ENCODE results near the gene CLEC16A. TPM values are rescaled to one million over a fixed set of nuclear protein-coding genes. Genes with fewer than 3 reads are reported as not detected.

Gene CLEC16A
- total and polyA plus RNA-seq, 2 donors = 10.9 to 19.9 TPM

DNA sequence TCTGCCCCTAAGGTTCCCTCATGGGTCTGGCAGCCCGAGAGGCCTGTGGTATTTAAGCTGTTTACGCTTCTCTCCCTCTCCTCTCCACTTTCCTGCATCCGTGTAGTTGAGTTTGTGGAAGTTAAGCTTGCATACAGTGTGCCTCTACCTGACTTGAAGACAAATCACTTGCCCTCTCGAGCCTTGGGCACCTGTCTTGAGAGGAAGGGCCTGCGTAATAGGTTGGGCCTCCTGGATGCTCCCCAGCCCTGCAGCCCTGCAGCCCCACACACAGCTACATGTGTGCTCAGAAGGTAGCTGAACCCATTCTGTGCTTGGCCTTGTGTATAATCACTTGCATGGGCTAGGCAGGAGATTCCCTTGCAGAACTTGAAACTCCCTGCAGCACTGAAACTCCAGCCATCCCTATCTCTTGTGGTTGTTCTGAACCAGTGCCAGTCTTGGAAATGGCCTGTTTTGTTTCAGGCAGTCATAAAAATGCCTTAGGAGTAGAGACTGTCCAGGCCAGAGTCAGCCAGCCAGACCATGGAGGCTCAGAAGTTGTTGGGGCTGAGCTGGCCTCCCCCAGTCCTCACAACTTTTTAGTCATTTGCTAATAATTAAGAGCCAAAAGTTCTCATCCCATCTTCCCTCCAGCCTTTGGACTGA lies 134.6 kb downstream of the CLEC16A start:
- Histone ChIP-seq H3K27ac (ENCODE audit: low read depth) (no peak overlapping the region), H3K4me1 (ENCODE audit: insufficient read depth) (no peaks in the 10 kb centered on the region), H3K36me3 (ENCODE audit: insufficient read depth) (no peaks in the 10 kb centered on the region), H3K4me3 (ENCODE audit: low read depth, low read length) (no peak overlapping the region)
- DNase-seq (ENCODE audit: extremely low spot score) = peak; percentile 84
- 37% methylated on average over 5 of the region's 5 CpGs for WGBS

DNA sequence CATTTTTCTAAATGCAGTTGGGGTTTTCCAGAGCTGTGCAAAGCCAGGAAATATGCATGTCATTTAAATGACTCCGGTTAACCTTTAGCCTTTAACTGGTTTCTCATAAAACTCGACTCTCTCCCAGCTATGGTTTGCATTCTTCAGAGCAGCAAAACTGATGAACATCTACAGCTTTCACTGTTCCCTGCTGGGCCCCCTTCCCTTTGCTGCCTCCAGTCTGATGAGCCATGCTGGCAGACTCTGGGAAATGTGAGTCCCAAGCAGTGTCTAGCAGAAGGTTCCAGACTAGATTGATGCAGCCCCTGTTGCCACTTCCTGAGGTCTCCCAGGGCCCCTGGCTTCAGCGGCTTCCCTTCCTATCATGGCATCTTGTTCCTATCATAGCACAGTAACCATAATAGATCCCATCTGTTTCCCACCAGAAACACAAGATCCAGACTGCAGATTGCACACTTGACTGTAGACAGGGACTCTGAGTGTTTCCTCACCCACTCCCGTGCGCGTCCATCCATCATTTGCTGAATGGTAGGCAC lies 135.4 kb downstream of the CLEC16A start:
- Histone ChIP-seq H3K36me3 (ENCODE audit: insufficient read depth) (no peaks in the 10 kb centered on the region), H3K4me1 (ENCODE audit: insufficient read depth) (no peaks in the 10 kb centered on the region), H3K27ac (ENCODE audit: low read depth) (no peak overlapping the region), H3K4me3 (ENCODE audit: low read depth, low read length) (no peak overlapping the region)
- DNase-seq (ENCODE audit: extremely low spot score) = no peak
- 26% methylated on average over 6 of the region's 6 CpGs for WGBS

DNA sequence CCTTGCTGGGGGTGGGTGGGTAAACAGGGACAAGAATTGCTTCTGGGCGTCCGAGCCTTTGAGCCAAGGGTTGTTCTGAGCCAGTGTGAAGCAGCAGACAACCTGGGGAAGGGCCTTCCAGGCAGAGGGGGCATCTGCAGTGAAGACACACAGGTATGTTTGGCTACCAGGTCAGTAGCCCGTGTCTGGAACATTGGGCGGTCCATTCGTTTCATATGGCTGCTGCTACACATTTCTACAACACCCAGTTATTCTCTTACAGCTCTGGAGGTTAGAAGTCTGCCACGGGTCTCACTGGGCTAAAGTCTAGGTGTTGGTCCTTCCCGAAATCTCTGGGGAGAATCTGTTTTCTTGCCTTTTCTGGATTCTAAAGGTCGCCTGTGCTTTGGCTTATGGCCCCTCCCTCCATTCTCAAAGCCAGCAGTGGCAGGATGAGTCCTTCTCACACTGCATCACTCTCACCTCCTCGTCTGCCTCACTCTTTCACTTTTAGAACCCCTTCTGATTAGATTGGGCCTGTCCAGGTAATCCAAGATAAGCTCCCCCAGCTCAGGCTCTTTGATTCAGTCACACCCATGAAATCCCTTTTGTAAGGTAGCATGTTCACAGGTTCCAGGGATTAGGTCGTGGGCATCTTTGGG lies 136.1 kb downstream of the CLEC16A start:
- Histone ChIP-seq H3K27ac (ENCODE audit: low read depth) (no peak overlapping the region), H3K4me1 (ENCODE audit: insufficient read depth) (no peaks in the 10 kb centered on the region), H3K36me3 (ENCODE audit: insufficient read depth) (no peaks in the 10 kb centered on the region), H3K4me3 (ENCODE audit: low read depth, low read length) (no peak overlapping the region)
- 80% methylated on average over 10 of the region's 10 CpGs for WGBS
- no peak for DNase-seq (ENCODE audit: extremely low spot score)

DNA sequence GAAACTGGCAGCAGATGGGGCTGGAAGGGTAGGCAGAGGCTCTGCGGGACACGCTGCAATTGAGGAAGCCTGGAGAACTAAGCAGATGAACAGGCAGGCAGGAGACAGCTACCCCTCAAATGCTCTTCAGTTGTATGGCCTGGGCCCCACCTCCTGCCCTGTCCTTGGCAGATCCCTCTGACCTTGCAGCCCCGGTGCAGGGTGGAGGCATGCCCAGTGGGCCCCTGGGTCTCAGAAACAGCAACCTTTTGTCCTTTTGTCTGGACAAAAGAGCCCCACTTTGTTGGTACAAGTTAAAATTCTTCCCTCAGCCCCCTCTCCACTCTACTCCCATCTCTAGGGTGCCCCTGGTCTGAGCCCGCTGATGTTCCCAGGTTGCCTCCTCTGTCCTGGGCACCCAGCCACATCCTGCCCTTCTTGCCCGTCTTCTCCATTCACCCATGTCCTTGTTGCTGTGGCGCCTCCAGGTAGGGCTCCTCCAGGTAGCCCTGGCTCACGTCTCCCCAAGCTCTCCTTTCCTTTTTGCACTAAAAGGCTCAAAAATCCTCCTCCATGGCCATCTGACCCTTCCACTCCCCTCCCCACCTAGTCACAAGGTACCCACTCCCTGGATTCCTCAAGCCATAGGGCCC lies 136.8 kb downstream of the CLEC16A start:
- H3K36me3 ChIP-seq (ENCODE audit: insufficient read depth) = no peaks in the 10 kb centered on the region
- no peaks in the 10 kb centered on the region for H3K4me1 ChIP-seq (ENCODE audit: insufficient read depth)
- WGBS = 92% methylated on average over 7 of the region's 7 CpGs
- no peak overlapping the region for H3K27ac ChIP-seq (ENCODE audit: low read depth)
- no peak for DNase-seq (ENCODE audit: extremely low spot score)
- H3K4me3 ChIP-seq (ENCODE audit: low read depth, low read length) = no peak overlapping the region

DNA sequence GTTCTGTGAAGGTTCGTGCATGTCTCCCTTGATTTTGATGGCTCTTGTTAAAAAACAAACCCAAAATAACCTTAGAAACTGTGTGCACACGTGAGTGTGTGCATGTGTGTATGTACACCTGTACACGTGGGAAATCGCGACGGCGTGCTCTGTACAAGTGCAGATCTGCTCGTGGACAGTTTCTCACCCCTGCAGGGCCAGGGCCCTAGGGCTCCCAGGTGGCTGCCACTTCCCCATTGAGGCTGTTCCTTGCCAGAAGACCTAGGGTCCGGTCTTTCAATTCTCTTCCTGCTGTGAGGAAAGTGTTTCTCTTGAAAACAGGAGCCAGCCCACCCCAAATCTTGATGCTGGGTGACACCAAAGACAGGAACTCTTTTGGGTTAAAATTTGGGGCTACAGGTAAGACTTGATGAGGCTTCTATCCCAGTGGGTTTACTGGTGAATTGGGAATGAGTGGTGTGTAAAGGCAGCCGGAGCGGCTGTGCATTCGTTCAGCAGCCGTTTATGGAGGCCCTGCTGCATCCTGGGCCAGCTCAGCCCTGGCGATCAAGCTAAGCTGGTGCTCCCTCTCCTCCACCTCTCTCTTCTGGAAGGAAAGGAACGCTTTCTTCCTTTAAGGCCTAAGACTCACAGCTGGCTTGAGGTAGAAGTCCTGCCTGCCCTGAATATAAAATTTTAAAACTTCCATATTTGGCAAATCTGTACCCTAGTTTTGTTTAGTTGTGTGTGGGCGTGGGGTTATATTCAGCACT lies 137.9 kb downstream of the CLEC16A start:
- Histone ChIP-seq H3K4me1 (ENCODE audit: insufficient read depth) (no peaks in the 10 kb centered on the region), H3K36me3 (ENCODE audit: insufficient read depth) (no peaks in the 10 kb centered on the region), H3K27ac (ENCODE audit: low read depth) (peak overlapping the region; percentile 2), H3K4me3 (ENCODE audit: low read depth, low read length) (no peak overlapping the region)
- 93% methylated on average over 16 of the region's 16 CpGs for WGBS
- no peak for DNase-seq (ENCODE audit: extremely low spot score)

DNA sequence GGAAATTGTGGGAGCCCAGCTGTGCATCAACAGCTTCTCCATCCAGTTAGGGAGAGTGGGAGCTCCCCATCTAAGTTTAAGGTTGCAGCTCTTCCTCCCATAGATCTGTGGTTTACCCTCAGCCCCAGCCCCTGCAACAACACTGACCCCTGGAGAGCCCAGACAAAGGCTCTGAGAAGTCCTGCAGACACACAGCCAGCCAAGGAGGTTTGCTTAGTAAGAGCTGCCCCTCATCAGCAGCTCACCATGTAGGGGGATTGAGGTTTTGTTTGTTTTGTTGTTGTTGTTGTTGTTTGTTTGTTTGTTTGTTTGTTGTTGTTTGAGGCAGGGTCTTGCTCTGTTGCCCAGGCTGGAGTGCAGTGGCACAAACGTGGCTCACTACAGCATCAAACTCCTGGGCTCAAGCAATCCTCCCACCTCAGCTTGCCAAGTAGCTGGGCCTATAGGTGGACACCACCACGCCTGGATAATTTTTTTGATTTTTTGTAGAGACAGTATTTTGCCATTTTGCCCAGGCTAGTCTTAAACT lies 138.6 kb downstream of the CLEC16A start:
- Histone ChIP-seq H3K27ac (ENCODE audit: low read depth) (no peak overlapping the region), H3K4me3 (ENCODE audit: low read depth, low read length) (no peak overlapping the region), H3K4me1 (ENCODE audit: insufficient read depth) (no peaks in the 10 kb centered on the region), H3K36me3 (ENCODE audit: insufficient read depth) (no peaks in the 10 kb centered on the region)
- DNase-seq (ENCODE audit: extremely low spot score) = no peak
- WGBS = 93% methylated on average over 2 of the region's 2 CpGs

DNA sequence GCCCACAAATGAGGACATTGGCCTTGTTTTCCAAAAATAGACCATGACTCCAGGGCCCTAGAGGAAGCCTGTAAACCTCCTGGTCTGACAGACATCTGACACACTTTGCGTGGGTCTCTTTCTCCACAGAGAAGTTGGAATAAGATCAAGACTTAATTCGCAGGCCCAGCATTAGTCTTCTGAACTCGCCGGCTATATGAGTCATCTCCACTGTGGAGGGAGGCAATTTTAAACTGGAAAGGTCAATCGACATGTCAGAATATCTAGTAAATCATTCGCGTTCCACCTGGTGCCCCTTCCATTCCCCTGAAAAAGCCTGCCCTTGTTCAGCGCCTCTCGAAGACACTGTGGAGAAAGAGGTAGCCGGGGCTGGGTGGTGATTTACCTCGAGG lies 140.1 kb downstream of the CLEC16A start:
- Histone ChIP-seq H3K36me3 (ENCODE audit: insufficient read depth) (no peaks in the 10 kb centered on the region), H3K27ac (ENCODE audit: low read depth) (no peak overlapping the region), H3K4me1 (ENCODE audit: insufficient read depth) (no peaks in the 10 kb centered on the region), H3K4me3 (ENCODE audit: low read depth, low read length) (no peak overlapping the region)
- WGBS = 46% methylated on average over 11 of the region's 11 CpGs
- no peak for DNase-seq (ENCODE audit: extremely low spot score)

DNA sequence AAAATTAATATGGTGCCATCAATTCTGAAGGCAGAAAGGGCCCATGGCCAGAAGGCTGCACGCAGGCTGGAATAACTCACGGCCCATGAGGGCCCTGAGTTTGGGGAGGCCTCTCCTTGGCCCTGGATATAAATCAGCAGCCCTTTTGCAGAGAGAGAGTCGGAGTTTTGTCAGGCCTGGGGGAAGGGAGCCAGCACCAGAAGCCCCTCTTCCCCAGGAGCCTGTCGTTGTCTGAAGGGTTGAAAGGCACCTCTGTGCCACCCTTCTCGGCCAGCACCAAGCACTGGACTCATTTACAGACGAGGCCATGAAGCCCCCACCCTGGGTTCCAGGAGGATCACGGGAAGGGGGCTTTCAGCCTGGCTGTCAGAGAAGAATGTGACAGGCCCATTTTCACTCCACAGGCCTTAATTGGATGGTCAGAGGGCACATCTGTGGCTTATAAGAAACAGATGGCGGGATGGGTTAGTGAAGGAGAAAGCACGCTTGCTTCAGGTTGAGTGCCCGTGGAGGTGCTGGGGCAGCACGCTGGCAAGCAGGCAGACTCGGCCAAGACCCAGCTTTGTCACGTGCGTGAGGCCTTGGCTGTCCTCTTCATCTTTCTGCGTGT lies 140.6 kb downstream of the CLEC16A start:
- no peak for DNase-seq (ENCODE audit: extremely low spot score)
- Histone ChIP-seq H3K4me3 (ENCODE audit: low read depth, low read length) (no peak overlapping the region), H3K4me1 (ENCODE audit: insufficient read depth) (no peaks in the 10 kb centered on the region), H3K36me3 (ENCODE audit: insufficient read depth) (no peaks in the 10 kb centered on the region), H3K27ac (ENCODE audit: low read depth) (no peak overlapping the region)
- 65% methylated on average over 15 of the region's 15 CpGs for WGBS

DNA sequence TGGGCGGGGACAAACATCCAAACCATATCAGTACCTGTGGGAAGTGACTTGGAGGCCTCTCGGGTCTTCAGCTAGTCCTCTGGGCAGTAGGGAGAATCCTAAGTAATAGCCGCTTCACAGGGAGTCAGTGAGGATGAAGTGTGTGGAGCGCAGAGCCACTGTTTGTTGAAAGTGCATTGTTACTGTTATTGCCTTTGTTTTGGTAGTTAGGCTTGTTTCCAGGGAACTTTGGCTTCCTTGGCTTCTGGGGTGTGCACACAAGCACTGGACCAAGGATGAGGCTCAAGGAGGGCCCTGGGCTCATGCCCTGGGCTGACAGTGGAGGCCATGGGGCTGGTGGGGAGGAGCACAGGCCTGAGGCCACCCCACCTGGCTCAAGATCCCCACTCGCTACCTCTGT lies 141.6 kb downstream of the CLEC16A start:
- 97% methylated on average over 5 of the region's 5 CpGs for WGBS
- no peak for DNase-seq (ENCODE audit: extremely low spot score)
- Histone ChIP-seq H3K36me3 (ENCODE audit: insufficient read depth) (no peaks in the 10 kb centered on the region), H3K4me1 (ENCODE audit: insufficient read depth) (no peaks in the 10 kb centered on the region), H3K27ac (ENCODE audit: low read depth) (no peak overlapping the region), H3K4me3 (ENCODE audit: low read depth, low read length) (no peak overlapping the region)

DNA sequence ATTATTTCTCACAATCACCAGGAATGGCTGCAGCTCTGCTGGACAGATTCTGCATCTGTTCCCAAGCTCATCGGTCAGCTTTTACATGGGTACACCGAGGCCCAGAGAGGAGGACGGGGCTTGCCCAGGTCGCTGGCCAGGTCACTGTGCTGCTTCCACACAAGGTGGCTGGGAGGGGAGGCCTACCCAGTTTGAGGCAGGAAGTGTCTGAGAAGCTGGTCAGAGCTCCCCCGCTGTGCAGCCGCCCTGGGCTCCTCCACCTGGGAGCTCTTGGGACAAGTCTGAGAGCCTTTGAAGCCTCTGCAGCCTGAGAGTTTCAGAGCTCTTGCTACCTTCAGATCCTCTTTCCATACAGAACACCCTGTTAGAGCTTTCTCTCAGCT lies 143.3 kb downstream of the CLEC16A start:
- no peak overlapping the region for H3K27ac ChIP-seq (ENCODE audit: low read depth)

DNA sequence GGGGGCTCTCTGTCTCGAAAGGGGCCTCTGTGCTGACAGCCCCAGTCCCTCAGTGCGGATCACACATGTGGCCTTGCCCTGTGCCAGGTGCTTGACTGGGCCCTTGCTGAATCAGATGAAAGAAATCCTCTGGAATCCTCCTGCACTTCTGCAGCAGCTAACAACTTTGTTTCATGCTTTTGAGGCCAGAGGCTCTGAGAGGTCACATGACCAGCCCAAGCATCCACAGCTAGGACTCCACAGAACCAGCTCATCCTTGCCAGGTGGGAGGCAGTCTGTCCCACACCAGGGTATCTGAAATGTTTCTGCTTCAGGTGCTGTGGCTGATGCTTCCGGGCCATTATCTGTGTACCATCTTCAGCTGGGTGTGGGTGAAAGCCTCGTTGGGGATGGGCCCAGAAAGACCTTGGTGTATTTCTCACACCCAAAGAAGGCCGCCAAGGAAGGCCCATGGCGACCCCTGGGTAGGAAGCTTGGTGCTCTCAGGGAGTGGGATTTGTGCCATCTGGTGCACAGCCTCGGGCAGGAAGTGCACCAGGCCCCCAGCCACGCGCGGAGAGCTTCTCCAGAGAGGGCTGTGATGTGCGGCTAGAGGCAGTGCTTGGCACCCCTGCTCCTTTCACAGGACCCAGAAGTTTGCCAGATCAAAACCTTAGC lies 143.8 kb downstream of the CLEC16A start:
- Histone ChIP-seq H3K4me3 (ENCODE audit: low read depth, low read length) (no peak overlapping the region), H3K4me1 (ENCODE audit: insufficient read depth) (no peaks in the 10 kb centered on the region), H3K36me3 (ENCODE audit: insufficient read depth) (no peaks in the 10 kb centered on the region), H3K27ac (ENCODE audit: low read depth) (no peak overlapping the region)
- no peak for DNase-seq (ENCODE audit: extremely low spot score)
- WGBS = 64% methylated on average over 11 of the region's 11 CpGs

More for the DNA sequence above, 143.3 kb downstream of the CLEC16A start:
- H3K4me3 ChIP-seq (ENCODE audit: low read depth, low read length) = no peak overlapping the region
- 83% methylated on average over 6 of the region's 6 CpGs for WGBS
- no peaks in the 10 kb centered on the region for H3K36me3 ChIP-seq (ENCODE audit: insufficient read depth)
- no peaks in the 10 kb centered on the region for H3K4me1 ChIP-seq (ENCODE audit: insufficient read depth)
- DNase-seq (ENCODE audit: extremely low spot score) = no peak

DNA sequence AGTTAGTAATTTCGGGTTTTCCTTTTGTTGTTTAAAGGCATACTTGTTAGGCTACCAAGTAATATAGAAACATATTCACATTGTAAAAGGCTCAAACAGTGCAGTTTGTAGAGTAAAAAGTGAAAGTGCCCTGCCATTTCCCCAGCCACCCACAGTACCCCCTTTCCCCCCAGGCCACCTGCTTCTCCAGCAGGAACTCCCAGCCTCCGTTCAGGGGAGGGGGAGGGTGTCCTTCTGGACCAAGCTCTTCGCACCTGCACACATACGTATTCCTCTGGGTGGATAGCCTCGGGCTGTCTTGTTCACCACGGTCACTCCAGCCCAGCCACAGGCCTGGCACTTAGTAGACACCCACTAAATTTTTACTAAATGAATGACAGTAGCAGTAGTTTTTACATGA lies 144.5 kb downstream of the CLEC16A start:
- Histone ChIP-seq H3K4me3 (ENCODE audit: low read depth, low read length) (no peak overlapping the region), H3K27ac (ENCODE audit: low read depth) (no peak overlapping the region)
- 88% methylated on average over 6 of the region's 6 CpGs for WGBS

More for the DNA sequence above, 144.5 kb downstream of the CLEC16A start:
- no peaks in the 10 kb centered on the region for H3K36me3 ChIP-seq (ENCODE audit: insufficient read depth)
- H3K4me1 ChIP-seq (ENCODE audit: insufficient read depth) = peaks cover 3% of the 10 kb centered on the region
- DNase-seq (ENCODE audit: extremely low spot score) = no peak
